Measurements from ENCODE around the gene DAB2.
"Not testable (repeated sequence)": the region's sequence is repeated elsewhere in the genome, so short reads cannot be mapped to it uniquely, and the experiment has no call there.

DAB2 gene

DNA sequence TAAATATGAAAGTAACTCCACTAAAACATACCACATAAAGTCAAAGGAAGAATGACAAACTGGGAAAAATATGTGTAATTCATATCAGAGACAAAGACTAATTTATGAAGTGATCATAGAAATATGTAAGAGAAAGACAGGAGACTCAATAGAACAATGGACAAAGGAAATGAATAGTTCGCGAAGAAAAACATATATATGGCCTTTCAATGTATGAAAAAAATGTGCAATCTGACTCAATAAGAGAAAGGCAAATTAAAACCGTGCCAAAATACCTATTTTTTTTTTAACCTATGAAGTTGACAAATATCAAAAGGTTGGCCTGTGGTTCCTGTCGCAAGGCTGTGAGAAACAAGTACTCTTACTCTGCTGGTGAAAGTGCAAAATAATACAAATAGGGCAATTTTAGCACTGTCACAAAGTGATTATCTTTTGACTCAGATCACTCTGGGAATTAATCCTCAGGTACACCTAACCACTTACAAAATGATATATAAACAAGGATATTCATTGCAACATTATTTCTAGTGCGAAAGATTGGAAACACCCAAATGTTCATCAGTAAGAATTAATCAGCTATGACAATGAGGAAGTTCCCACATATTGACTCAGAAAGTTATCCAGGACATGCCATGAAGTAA lies 64.2 kb downstream of the DAB2 start:
- H3K4me3 Mint-ChIP-seq = no peak overlapping the region
- no peak for ATAC-seq
- H3K27me3 Mint-ChIP-seq = no peaks in the 10 kb centered on the region
- H3K4me1 Mint-ChIP-seq = no peaks in the 10 kb centered on the region
- no peak overlapping the region for H3K27ac Mint-ChIP-seq
- H3K9me3 Mint-ChIP-seq = peaks cover 13 to 15% of the 10 kb centered on the region in 2 donors
- no peak for DNase-seq

DNA sequence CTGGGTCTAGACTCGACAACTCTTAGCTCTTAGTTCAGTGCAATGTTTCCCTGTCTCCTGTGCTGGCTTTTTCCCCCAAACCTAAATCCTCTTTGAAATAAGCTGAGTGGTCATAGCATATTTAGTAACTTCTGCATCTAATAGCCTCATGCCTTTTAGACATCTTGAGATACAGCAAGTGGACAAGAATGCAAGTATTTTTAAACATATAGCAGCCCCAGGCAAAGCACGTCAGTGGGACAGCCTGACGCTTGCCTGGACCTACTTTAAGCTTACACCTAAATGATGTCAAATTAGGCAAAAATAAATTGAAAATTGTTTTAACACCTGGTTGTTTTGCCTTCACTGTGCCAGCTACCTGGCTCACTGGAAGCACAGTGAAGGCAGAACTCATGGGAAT lies 68.5 kb downstream of the DAB2 start:
- DNase-seq = no peak
- no peak overlapping the region for H3K27ac Mint-ChIP-seq
- no peak overlapping the region for H3K4me3 Mint-ChIP-seq
- no peak for ATAC-seq
- no peaks in the 10 kb centered on the region for H3K27me3 Mint-ChIP-seq
- H3K4me1 Mint-ChIP-seq = no peaks in the 10 kb centered on the region
- peaks cover 30% of the 10 kb centered on the region in 2 donors for H3K9me3 Mint-ChIP-seq

DNA sequence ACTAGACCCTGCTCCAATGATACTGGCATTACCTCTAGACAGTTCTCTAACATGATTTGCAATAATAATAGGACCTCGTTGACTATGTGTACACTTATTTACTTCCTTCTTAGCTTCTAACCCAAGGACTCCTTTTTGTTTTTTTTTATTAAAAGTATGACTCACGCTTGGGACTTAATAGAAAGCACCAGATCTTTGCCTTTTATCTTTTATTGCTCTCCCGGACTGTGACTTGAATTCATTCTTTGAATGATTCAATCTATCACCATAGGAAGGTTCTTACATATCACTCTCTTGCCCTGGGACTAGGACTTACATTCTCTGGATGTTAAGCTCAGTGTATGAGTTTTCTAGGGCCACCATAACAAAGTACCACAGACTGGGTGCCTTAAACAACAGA lies 69.5 kb downstream of the DAB2 start:
- no peak for DNase-seq
- Mint-ChIP-seq H3K4me1 (no peaks in the 10 kb centered on the region), H3K4me3 (no peak overlapping the region), H3K27ac (no peak overlapping the region), H3K9me3 (peaks cover 30 to 36% of the 10 kb centered on the region in 2 donors), H3K27me3 (no peaks in the 10 kb centered on the region)
- ATAC-seq = no peak

DNA sequence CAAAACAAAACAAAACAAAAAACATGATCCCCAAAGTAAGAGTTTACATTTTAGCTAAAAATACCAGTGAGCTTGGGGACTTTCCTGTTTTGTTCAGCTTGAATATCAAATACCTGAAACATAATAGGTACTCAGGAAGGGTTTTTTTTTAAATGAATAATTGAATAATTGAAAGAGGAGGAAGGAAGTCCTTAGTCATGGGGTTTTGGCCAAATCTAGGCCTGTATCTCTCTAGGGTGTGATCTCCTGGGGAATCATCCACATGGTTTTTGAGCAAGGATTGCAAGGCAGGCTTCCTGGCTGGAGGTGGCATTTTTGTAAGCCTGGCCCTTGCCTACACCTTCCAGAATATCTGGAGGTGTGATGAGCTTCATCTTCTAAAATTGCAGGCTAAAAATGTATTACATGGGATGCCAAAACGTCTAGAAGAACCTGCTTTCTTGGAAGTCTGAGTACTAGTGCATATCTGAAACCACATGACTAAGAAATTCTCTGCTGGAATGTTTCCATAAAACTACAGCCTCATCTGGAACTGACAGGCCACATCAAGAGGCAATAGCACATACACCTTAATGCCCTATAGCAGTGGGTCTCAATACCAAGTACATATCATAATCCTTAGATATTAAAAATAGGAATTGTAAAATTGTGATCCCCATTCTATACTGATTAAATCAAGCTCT lies 70.9 kb downstream of the DAB2 start:
- Mint-ChIP-seq H3K4me3 (no peak overlapping the region), H3K9me3 (peaks cover 33 to 48% of the 10 kb centered on the region in 2 donors), H3K27ac (no peak overlapping the region), H3K4me1 (no peaks in the 10 kb centered on the region), H3K27me3 (no peaks in the 10 kb centered on the region)
- no peak for ATAC-seq
- no peak for DNase-seq

DNA sequence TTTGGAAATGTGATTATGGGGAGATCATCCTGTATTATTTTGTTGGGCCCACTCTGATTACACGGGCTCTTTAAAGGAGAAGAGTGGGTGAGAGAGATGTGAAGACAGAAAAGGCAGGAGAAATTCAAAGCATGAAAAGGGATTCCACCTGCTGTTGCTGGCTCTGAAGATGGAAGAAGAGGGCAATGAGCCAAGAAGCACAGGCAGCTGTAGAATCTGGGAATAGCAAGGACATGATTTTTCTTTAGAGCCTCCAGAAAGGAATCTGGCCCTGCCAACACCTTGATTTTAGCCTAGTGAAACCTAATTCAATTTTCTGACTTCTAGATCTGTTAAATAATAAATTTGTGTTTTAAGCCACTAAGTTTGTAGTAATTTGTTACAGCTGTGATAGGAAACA lies 71.8 kb downstream of the DAB2 start:
- Mint-ChIP-seq H3K4me1 (no peaks in the 10 kb centered on the region), H3K27ac (no peak overlapping the region), H3K27me3 (no peaks in the 10 kb centered on the region), H3K9me3 (peaks cover 27 to 41% of the 10 kb centered on the region in 2 donors), H3K4me3 (no peak overlapping the region)
- DNase-seq (no peak), ATAC-seq (no peak)

DNA sequence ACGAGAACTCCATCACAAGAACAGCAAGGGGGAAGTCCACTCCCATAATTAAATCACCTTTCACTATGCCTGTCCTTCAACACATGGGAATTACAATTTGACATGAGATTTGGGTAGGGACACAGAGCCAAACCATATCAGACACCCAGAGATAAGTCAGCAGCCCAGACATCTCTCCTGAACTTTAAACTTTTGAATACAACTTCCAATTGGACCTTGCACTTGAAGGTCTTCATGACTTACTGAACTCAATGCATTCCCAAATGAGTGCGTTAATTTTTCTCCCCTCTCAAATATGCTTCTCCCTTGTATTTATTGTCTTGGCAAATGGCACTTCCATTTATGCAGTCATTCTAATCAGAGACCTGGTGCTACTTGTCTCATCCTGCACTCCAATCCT lies 72.6 kb downstream of the DAB2 start:
- DNase-seq = no peak

DNA sequence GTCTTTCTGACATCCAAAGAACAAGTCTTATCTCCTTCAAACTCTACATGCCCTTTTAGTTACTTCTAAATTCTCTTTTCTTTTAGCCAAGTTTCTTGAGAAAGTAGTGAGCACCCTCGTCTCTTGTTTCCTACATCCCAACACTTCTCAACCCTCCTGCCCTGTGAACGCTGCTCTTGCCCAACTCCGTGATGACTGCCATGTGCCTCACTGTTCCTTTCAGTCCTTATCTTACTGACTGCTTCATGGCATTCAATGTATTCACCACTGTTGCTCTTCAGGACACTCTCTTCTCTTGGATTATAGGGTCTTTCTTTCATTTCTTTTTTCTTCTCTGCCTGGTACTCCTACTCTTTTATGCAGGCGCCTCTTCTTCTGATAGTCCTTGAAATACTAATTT lies 75.3 kb downstream of the DAB2 start:
- Mint-ChIP-seq H3K27ac (peak overlapping the region in 1 of 2 donors; percentile 2), H3K4me1 (no peaks in the 10 kb centered on the region), H3K9me3 (peaks cover 23 to 45% of the 10 kb centered on the region in 2 donors), H3K4me3 (no peak overlapping the region), H3K27me3 (peaks cover 14% of the 10 kb centered on the region)
- DNase-seq (no peak), ATAC-seq (no peak)

More for the DNA sequence above, 72.6 kb downstream of the DAB2 start:
- no peaks in the 10 kb centered on the region for H3K27me3 Mint-ChIP-seq
- no peak for ATAC-seq
- H3K27ac Mint-ChIP-seq = no peak overlapping the region
- no peaks in the 10 kb centered on the region for H3K4me1 Mint-ChIP-seq
- peaks cover 23 to 35% of the 10 kb centered on the region in 2 donors for H3K9me3 Mint-ChIP-seq
- H3K4me3 Mint-ChIP-seq = no peak overlapping the region

DNA sequence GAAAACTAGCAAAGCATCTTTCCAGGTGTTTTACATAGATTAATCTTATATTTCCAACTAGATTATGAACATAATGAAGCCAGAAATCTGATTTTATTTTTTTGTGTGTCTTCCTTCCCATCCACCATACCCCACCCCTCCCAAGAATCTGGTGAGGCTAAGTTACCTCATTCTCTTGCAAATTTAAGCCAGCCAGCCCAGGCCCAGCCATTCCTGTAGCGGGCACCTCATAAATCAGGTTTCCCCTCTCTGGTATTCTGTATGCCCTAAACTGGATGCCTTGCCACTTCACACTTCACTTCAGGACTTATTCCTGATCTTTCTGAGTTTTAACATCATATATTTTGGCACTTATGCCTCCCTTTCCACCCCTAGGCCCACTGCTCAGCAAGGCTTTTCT lies 82.3 kb downstream of the DAB2 start:
- ATAC-seq = no peak
- no peak overlapping the region for H3K4me3 Mint-ChIP-seq

DNA sequence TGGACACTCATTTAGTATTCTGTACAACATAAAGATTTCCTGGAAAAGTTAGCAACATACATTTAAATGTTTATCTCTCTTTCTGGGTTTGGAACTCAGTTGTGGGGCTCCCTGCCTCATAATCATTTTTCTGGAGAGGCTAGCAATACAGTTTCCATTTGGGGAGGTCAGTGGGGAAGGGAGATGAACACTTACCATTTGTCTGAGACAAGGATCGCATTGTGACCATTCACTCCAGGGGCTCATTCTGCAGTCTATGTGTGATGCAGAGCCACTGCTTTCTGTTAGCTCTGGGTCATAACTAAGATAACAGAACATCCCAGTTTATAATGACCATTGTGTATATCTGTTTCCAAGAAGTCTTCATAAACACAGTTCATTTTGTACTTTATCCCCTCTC lies 82.9 kb downstream of the DAB2 start:
- Mint-ChIP-seq H3K4me3 (no peak overlapping the region), H3K9me3 (peaks cover 0 to 26% of the 10 kb centered on the region in 2 donors), H3K27ac (no peak overlapping the region), H3K27me3 (peaks cover 22% of the 10 kb centered on the region), H3K4me1 (no peaks in the 10 kb centered on the region)
- ATAC-seq = no peak
- no peak for DNase-seq

More for the DNA sequence above, 82.3 kb downstream of the DAB2 start:
- H3K27ac Mint-ChIP-seq = no peak overlapping the region
- no peak for DNase-seq
- H3K27me3 Mint-ChIP-seq = peaks cover 22% of the 10 kb centered on the region
- peaks cover 0 to 26% of the 10 kb centered on the region in 2 donors for H3K9me3 Mint-ChIP-seq
- no peaks in the 10 kb centered on the region for H3K4me1 Mint-ChIP-seq

DNA sequence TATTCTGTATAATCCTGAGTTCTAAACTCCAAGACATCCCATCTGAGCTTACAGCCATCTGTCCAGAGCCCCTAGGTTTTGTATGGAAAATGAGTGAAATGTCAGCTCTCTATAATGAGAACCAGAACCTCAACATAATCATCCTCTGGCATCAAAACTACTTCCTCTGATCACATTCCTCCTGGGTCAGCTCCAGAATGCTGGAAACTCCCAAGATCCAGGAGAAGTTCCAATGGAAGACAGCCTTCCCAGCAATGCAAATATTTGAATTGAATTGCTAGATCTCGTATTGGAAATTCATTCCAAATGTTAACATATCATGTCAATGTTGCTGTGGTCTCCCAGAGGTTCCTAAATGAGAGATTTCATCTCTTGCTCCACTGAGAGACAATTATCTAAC lies 84.3 kb downstream of the DAB2 start:
- Mint-ChIP-seq H3K4me3 (no peak overlapping the region), H3K4me1 (no peaks in the 10 kb centered on the region), H3K27ac (no peak overlapping the region), H3K9me3 (peaks cover 0 to 26% of the 10 kb centered on the region in 2 donors), H3K27me3 (peaks cover 17% of the 10 kb centered on the region)
- DNase-seq (no peak), ATAC-seq (no peak)

DNA sequence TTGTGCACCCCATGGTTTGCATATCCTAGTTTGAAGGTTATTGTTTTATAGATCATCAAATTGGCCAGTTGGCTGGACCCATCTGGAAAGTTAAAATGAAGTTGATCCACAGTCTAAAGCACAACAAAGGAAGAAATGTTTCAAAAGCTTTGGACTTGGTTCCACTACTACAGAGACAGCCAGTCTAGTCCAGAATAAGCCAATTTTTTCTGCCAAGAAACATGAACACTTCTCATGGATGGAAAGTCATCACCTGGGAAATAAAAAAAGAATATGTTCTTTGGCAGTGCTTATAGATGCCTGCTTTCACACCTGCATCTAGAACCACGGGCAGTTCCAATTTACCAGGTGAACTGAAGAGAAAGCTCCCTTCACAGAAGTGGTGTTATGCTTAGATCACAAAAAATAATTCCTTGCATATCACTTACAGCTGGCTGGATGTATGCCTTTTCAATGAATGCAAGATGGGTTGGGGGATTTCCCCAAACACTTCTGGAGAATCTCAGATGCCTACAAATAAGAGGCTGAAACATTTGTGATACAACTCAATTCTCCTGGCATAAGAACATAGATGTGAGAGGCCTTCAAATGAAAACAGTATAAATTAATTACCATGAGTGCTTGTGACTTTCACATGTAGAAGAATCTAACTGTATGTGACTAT lies 87.4 kb downstream of the DAB2 start:
- H3K4me1 Mint-ChIP-seq = no peaks in the 10 kb centered on the region
- no peak for DNase-seq
- no peaks in the 10 kb centered on the region for H3K27me3 Mint-ChIP-seq
- ATAC-seq = no peak
- no peak overlapping the region for H3K27ac Mint-ChIP-seq
- no peak overlapping the region for H3K4me3 Mint-ChIP-seq
- peaks cover 0 to 7% of the 10 kb centered on the region in 2 donors for H3K9me3 Mint-ChIP-seq

DNA sequence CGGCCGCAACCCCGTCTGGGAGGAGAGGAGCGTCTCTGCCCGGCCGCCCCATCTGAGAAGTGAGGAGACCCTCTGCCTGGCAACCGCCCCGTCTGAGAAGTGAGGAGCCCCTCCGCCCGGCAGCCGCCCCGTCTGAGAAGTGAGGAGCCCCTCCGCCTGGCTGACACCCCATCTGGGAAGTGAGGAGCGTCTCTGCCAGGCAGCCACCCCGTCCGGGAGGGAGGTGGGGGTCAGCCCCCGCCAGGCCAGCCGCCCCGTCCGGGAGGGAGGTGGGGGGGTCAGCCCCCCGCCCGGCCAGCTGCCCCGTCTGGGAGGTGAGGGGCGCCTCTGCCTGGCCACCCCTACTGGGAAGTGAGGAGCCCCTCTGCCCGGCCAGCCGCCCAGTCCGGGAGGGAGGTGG lies 90.5 kb downstream of the DAB2 start:
- not testable (repeated sequence) for H3K27me3 Mint-ChIP-seq, H3K9me3 Mint-ChIP-seq, H3K4me1 Mint-ChIP-seq, H3K4me3 Mint-ChIP-seq, DNase-seq, ATAC-seq, H3K27ac Mint-ChIP-seq

DNA sequence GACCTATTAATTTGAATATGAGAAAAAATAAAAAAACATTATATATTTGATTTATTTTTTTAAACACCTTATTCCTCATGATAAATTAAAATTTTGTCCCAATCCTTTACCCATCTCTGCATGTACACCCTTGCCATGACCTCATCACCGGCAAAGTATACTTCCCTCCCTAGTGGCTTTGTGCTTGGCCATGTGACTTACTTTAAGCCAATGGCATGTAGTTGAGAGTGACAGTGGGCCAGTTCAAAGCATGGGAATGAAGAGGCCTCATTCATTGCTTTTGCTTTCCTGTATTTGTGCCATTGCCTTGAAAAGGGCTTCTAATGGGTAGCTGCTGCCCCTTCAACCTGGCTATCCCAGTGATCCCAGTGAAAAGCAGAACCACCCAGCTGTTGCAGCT lies 91.7 kb downstream of the DAB2 start:
- ATAC-seq (no peak), DNase-seq (no peak)
- Mint-ChIP-seq H3K27me3 (no peaks in the 10 kb centered on the region), H3K9me3 (peaks cover 0 to 7% of the 10 kb centered on the region in 2 donors), H3K27ac (no peak overlapping the region), H3K4me1 (no peaks in the 10 kb centered on the region), H3K4me3 (no peak overlapping the region)

DNA sequence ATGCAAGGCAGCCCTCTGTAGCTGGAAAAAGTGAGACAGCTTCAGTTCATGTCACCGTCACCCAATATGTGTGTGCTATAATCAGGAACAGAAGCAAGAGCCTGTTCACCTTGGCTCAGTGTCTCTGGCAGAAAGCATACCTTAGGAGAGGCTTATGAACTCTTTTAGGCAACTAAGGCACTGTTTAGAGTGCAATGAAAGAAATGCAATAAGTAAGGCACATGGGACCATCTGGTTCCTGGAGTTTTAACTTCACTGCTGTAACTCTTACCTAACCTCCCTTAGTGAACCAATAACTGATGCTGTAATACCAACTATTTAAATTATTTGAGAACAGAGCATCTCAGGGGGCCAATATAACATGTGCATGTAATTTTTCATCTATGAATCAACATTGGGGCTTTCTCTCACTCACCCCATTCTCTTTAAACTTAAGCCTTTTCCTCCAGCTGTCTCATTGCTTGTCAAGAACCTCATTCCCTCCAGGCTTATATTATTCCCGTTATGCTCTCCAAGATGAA lies 92.9 kb downstream of the DAB2 start:
- H3K27me3 Mint-ChIP-seq = no peaks in the 10 kb centered on the region
- DNase-seq = no peak
- no peaks in the 10 kb centered on the region for H3K4me1 Mint-ChIP-seq
- no peak overlapping the region for H3K4me3 Mint-ChIP-seq
- ATAC-seq = no peak
- no peak overlapping the region for H3K27ac Mint-ChIP-seq
- H3K9me3 Mint-ChIP-seq = peaks cover 0 to 7% of the 10 kb centered on the region in 2 donors

DNA sequence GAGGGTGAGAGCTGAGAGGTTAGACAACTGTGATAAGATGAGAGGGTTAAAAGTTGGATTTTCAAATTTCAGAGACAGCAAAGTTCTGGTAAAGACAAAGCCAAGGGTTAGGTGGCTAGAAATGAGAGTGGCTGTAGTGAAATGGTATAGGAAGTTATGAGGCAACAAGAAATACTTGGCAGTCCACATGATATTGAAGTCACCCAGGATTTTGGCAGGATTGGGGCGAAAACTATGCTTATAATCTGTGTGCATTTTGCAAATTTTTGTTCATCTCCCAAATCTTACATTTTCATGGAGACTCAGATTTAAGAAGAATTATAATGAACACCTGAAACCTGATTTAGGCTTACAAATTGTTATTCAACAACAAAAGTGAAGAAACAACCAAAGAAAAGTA lies 96.0 kb downstream of the DAB2 start:
- Mint-ChIP-seq H3K4me1 (no peaks in the 10 kb centered on the region), H3K4me3 (no peak overlapping the region), H3K27ac (no peak overlapping the region), H3K9me3 (peaks cover 0 to 6% of the 10 kb centered on the region in 2 donors), H3K27me3 (no peaks in the 10 kb centered on the region)
- ATAC-seq = no peak
- no peak for DNase-seq

DNA sequence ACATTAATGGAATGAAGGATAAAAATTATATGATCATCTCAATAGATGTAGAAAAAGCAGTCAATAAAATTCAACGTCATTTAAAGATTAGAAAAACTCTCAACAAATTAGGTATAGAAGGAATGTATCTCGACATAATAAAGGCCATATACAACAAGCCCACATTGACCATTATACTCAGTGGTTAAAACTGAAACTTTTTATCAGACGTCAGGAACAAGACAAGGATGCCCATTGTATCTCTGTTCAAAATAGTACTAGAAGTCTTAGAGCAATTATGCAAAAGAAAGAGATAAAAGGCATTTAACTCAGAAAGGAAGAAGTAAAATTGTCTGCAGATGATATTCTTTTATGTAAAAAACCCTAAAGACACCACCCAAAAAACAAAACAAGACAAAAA lies 101.2 kb downstream of the DAB2 start:
- no peaks in the 10 kb centered on the region for H3K27me3 Mint-ChIP-seq

More for the DNA sequence above, 101.2 kb downstream of the DAB2 start:
- Mint-ChIP-seq H3K9me3 (peaks cover 0 to 5% of the 10 kb centered on the region in 2 donors), H3K4me3 (no peak overlapping the region), H3K27ac (no peak overlapping the region), H3K4me1 (no peaks in the 10 kb centered on the region)
- no peak for DNase-seq
- ATAC-seq = no peak

Measured in stimulated activated naive CD8-positive, alpha-beta T cell treated with anti-CD3 and anti-CD28 coated beads, Interleukin-15, amount 100 ng/mL, for 72 hours (primary cell).